ENCODE measurements around the gene ZNRF2.

The ZNRF2 gene

DNA sequence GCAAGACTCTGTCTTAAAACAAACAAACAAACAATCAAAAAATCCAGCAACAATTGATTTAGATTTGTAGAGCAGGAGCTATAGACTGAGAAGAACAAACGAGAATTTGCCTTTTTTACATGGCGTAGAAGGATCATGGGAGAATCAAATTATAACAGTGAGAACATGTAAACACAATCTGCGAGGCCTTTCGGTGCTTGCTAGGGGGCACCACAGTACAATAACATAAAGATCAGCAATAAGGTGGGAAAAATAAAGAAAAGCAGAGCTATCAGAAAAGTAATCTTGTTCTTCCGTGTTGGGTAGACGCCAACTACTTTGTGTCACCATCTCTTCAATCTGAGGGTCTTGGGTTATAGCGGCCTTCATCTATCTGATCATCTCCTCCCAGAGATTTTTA is 112.0 kb downstream of the ZNRF2 start:
- in situ Hi-C loops (cut with MboI; ENCODE audit: low sequenced_read_pairs): no loop called here

DNA sequence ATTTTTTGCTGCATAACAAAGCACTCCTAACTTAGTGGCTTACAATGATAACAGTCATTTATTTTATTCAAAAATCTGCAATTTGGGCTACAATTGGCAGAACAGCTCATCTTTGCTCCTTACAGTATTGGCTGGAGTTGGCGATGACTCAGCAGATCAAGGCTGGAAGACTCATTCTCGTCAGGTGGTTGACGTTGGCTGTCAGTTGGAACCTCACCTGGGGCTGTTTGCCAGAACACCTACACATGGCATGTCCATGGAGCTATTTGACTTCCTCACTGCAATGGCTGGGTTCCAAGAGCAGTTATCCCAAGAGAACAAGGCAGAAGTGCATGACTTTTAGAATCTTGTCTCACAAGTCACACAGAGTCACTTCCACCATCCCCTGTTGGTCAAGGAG is 119.1 kb downstream of the ZNRF2 start:
- in situ Hi-C loops (cut with MboI; ENCODE audit: low sequenced_read_pairs): no loop called here

DNA sequence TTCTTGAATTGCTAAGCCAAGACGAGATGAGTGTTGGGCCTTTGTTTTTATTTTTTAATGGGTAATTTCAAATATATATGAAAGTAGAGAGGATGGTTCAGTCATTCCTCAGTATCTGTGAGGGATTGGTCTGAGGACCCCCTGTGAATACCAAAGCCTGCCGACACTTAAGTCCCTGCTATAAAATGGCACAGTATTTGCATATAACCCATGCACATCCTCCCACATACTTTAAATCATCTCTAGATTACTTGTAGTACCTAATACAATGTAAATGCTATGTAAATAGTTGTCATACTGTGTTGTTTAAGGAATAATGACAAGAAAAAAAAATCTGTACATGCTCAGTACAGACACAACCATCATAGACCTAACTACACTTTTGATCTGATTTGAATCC is 120.8 kb downstream of the ZNRF2 start:
- in situ Hi-C loops (cut with MboI; ENCODE audit: low sequenced_read_pairs): no loop called here

DNA sequence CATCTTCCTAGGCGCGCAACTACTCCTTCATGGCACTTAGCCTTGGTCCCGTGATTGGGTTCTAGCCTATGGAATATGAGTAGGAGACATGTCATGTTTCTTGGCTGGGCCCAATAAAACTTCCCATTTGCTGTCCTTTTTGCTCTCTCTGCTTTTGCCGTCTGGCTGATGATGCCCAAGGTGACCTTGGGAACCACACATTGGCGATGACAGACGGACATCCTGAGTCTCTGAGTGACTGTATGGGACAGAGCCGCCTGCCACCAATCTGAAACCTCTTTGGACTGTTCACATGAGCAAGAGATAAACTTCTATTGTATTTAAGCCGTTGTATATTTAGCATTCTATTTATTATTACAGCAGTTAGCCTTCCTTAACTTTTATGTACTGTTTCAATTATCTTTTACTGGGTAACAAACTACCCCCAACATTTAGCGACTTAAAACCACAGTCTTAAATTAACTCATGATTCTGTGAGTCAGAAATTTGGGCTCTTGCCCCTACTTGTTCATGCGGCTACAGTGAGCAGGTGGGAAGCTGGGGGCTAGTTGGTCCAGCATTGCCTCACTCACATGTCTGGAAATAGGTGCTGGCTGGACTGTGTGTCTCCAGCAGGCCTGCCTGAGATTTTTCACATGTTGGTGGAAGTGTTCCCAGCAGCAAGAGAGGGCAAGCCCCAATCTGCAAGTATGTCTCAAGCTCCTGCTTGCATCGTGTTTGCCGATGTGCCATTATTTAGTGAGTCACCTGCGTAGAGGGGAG is 122.4 kb downstream of the ZNRF2 start:
- in situ Hi-C loops (cut with MboI; ENCODE audit: low sequenced_read_pairs): no loop called here

DNA sequence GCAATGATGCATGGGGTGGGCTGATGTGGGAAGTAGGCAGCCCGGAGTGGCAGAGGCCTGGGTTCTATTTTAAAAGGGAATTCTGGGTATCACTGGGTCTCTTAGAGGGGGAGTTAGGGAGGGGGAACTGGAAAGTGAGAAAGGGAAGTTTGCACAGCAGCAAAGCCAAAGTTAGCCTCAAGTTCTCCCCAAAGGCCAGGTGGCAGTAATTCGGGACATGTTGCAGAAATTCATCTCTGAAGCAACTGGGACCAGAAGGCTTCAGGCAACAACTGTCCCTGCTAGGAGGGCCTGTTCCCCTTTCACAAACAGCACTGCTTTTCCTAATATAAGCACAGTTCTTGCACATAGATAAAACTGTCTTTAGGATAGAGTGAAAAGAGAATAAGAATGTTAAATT is 126.8 kb downstream of the ZNRF2 start:
- in situ Hi-C loops (cut with MboI; ENCODE audit: low sequenced_read_pairs): no loop called here

DNA sequence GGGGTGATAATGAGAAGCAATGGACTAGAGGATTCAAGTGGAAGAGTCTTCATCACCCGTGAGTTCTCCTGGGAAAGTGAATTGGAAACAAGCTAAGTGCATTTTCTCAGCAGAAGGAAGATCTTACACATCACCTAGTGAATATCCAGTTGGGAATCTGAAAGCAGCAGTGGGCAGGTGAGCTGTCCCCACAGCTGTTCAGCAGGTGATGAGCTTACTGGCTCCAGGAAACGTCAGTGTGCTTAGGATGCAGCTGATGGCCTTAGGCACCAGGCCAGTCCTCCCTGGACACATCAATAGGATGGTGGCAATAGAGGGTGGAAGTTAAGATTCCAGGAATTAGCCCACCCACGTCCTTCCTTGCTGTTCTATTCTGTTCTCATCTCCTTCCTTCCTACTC is 127.5 kb downstream of the ZNRF2 start:
- in situ Hi-C loops (cut with MboI; ENCODE audit: low sequenced_read_pairs): no loop called here

DNA sequence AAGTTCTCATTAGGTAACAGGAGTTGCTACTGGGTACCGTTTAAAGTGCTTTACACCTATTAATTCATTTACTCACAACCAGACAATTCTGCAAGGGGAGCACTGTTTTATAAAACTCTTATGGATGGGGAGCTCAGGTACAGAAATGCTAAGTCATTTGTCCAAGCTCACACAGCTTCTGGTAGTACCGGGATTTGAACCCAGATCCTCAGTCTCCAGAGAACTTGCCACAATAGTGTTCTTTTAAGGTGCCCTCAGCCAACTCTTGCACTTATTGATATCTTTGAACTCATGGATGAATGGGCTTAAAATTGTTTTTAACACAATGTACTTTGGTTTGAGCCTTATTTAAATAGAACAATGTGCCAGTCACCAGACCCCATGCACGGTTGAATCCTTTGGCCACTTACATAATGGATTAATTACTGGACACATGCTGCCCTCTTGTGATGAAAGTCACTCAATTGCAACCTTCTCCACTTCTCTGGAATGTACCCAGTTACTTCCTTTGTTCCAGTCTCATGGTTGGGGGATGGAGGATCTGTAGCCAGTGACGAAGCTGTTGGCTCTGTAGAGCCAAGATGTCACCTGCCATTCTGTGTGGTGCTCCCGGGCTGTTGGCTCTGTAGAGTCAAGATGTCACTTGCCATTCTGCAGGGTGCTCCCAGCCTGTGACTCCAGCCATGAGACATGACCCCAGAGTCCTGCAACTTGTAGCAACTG is 128.5 kb downstream of the ZNRF2 start:
- in situ Hi-C loops (cut with MboI; ENCODE audit: low sequenced_read_pairs): no loop called here

DNA sequence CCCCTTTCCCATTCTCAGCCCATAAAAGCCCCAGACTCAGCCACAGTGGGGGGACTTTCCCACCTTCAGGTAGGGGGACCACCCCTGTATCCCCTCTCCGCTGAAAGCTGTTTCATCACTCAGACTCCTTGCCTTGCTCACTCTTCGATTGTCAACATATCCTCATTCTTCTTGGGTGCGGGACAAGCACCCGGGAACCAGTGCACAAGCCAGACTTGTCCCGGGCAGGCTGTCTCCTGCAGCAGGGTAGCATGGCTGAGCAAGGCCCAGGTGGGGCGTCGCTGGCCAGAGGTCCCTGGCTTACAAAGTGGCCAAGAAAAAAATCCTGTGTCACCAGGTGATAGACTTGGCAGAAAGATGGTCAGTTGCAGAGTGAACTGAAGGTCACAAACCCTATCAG is 129.5 kb downstream of the ZNRF2 start:
- in situ Hi-C loops (cut with MboI; ENCODE audit: low sequenced_read_pairs): no loop called here
